ENCODE measurements around the gene PEX11A. TPM values are rescaled to one million over a fixed set of nuclear protein-coding genes. Genes with fewer than 3 reads are reported as not detected.
A peak's percentile ranks its signal among the peaks of the same experiment; 100 is the strongest.

Gene PEX11A
- total and polyA plus RNA-seq, 2 of the 8 experiments (the other 6 are each of a cell fraction or from before 2014, with no cell fraction given) = 2.9 to 3.0 TPM

- WGBS, 2 experiments (ENCODE audit: extremely low coverage in 1 of 2, insufficient coverage in 1 of 2, insufficient read length in 1 of 2, insufficient replicate concordance in 2 of 2, low coverage in 1 of 2, low lambda C conversion rate in 2 of 2, missing lambda C conversion rate in 1 of 2) = 87% methylated on average over 94 of the region's 102 CpGs; no CpG with 5 or more reads in 1 of the 2 experiments
- no peak overlapping the region for H2BK20ac ChIP-seq (ENCODE audit: low read length)
- no peak overlapping the region for H2AK5ac ChIP-seq (ENCODE audit: low read depth, low read length)
- H4K20me1 ChIP-seq (replicated peaks in 1 of 2; ENCODE audit: control insufficient read depth in 1 of 2, insufficient read depth in 2 of 2, low read length in 2 of 2) = peaks cover 0 to 9% of the 10 kb centered on the region in 2 experiments
- H3K4me1 ChIP-seq (replicated peaks in 1 of 4; ENCODE audit: control insufficient read depth in 3 of 4, insufficient read depth in 4 of 4, low read length in 3 of 4) = no peaks in the 10 kb centered on the region
- peaks cover 8% of the 10 kb centered on the region; the same call in 1 of the 2 replicates for H3K79me1 ChIP-seq (ENCODE audit: low read depth, low read length)
- no peak overlapping the region for H3K27ac ChIP-seq (ENCODE audit: low read depth, low read length)
- H4K91ac ChIP-seq (replicated peaks; ENCODE audit: insufficient read length, low read length) = no peak overlapping the region
- no peaks in the 10 kb centered on the region for H3K27me3 ChIP-seq (replicated peaks in 1 of 4; ENCODE audit: control insufficient read depth in 3 of 4, extremely low read depth in 1 of 4, insufficient read depth in 3 of 4, low read length in 3 of 4)
- no peaks in the 10 kb centered on the region for H3K23me2 ChIP-seq (ENCODE audit: low read depth, low read length)
- no peak overlapping the region for H3K4ac ChIP-seq (replicated peaks; ENCODE audit: insufficient read length, low read depth, low read length)
- DNase-seq (ENCODE audit: low read depth in 1 of 2, low spot score in 2 of 2) (peak in 1 of 2 experiments; percentile 46), FAIRE-seq (no peak)
- H3K9me3 ChIP-seq (ENCODE audit: insufficient read depth in 2 of 2, low read depth in 1 of 2, low read length in 1 of 2) = no peaks in the 10 kb centered on the region
- H3K79me2 ChIP-seq (ENCODE audit: control insufficient read depth in 1 of 2, insufficient read depth in 2 of 2, low read length in 2 of 2) = peaks cover 0 to 6% of the 10 kb centered on the region in 2 experiments; a peak in 2 of 4 replicates
- H3K56ac ChIP-seq (replicated peaks; ENCODE audit: insufficient read length, low read depth, low read length) = no peak overlapping the region
- H3K23ac ChIP-seq (ENCODE audit: insufficient read length) = no peak overlapping the region
- no peak overlapping the region for H3K18ac ChIP-seq (ENCODE audit: extremely low read depth, low read length)
- H2AFZ ChIP-seq (ENCODE audit: low read length) = no peak overlapping the region
- CTCF ChIA-PET (ENCODE audit: partially characterized antibody) = interaction anchor here (0.6 to 5.1 kb wide), 9 partner anchors 10 to 156 kb away, joined by 3 to 43 read pairs (median 7); no protein-coding TSS in a partner anchor
- H2BK120ac ChIP-seq (replicated peaks; ENCODE audit: low read depth, low read length) = no peak overlapping the region
- peaks cover 0 to 18% (median 9%) of the 10 kb centered on the region in 4 experiments; a peak in 5 of 8 replicates for H3K36me3 ChIP-seq (ENCODE audit: control insufficient read depth in 2 of 4, insufficient read depth in 4 of 4, low read length in 3 of 4)
- no peak overlapping the region for H2BK5ac ChIP-seq (ENCODE audit: low read depth, low read length)
- POLR2A ChIA-PET (ENCODE audit: partially characterized antibody) = interaction anchor here (0.9 to 1.3 kb wide), 2 partner anchors 18 to 23 kb away, joined by 3 read pairs; no protein-coding TSS in a partner anchor
- no peak overlapping the region for H3K14ac ChIP-seq (ENCODE audit: insufficient read length)
- no peak overlapping the region for H2BK12ac ChIP-seq (ENCODE audit: low read depth, low read length)
- H3K9ac ChIP-seq (replicated peaks in 1 of 4; ENCODE audit: extremely low read depth in 1 of 4, low read depth in 3 of 4, low read length in 3 of 4) = no peak overlapping the region
- no peak overlapping the region for H3K4me3 ChIP-seq (ENCODE audit: extremely low read depth in 1 of 4, insufficient read depth in 2 of 4, low read depth in 3 of 4, low read length in 4 of 4)
- H3K4me2 ChIP-seq (ENCODE audit: insufficient read depth in 1 of 2, low read depth in 2 of 2, low read length in 2 of 2) = peak overlapping the region in 1 of 2 experiments; percentile 10; a peak in 1 of 4 replicates
- peak overlapping the region; percentile 85; the same call in 1 of the 2 replicates for H4K8ac ChIP-seq (ENCODE audit: extremely low read depth, insufficient read depth, low read length)
- no peak overlapping the region for H2BK15ac ChIP-seq (ENCODE audit: low read length)
- no peak overlapping the region for H4K5ac ChIP-seq (ENCODE audit: insufficient read length, low read depth, low read length)
- TF ChIP-seq GABPA (IDR thresholded peaks at IDR 0.05; ENCODE audit: borderline replicate concordance, insufficient read depth, low read length) (no peak), ATF2 (IDR thresholded peaks at IDR 0.05; ENCODE audit: low read length) (no peak), KDM4A (IDR thresholded peaks at IDR 0.05; ENCODE audit: low read depth, low read length, severe bottlenecking) (no peak), SRF (IDR thresholded peaks at IDR 0.05; ENCODE audit: low read depth, low read length) (no peak), CHD2 (IDR thresholded peaks at IDR 0.05; ENCODE audit: low read length) (no peak), CTCF (IDR thresholded peaks at IDR 0.05; ENCODE audit: control extremely low read depth in 1 of 3, insufficient read depth in 1 of 3, low read depth in 1 of 3, low read length in 3 of 3) (0 out of 4 replicates have a peak, but pooled peaks of 1 of the 3 experiments have one; percentile 9)
Observed at GRCh38 chr15:89648106-89649012, 42.2 kb downstream of the PEX11A start.
